Activated T-cell treated with anti-CD3 and anti-CD28 coated beads, Interleukin-2, amount 50 U/mL, for 48 hours (primary cell): ENCODE measurements around the gene TCERG1.
A peak's percentile ranks its signal among the peaks of the same experiment; 100 is the strongest.
"Not testable (repeated sequence)": the region's sequence is repeated elsewhere in the genome, so short reads cannot be mapped to it uniquely, and the experiment has no call there.

Experiments
- DNase-seq, 2 experiments: peaks; one replicate each; pipeline ENCODE4 v3.0.0-alpha.2; 2020

TCERG1 gene

GRCh38 chr5:146523698-146524097, 76.6 kb downstream of the TCERG1 start:
- no peak for DNase-seq

- no peak for DNase-seq
Measured at GRCh38 chr5:146527785-146528184, 80.7 kb downstream of the TCERG1 start.

GRCh38 chr5:146528236-146528635, 81.1 kb downstream of the TCERG1 start:
- DNase-seq: no peak

DNA sequence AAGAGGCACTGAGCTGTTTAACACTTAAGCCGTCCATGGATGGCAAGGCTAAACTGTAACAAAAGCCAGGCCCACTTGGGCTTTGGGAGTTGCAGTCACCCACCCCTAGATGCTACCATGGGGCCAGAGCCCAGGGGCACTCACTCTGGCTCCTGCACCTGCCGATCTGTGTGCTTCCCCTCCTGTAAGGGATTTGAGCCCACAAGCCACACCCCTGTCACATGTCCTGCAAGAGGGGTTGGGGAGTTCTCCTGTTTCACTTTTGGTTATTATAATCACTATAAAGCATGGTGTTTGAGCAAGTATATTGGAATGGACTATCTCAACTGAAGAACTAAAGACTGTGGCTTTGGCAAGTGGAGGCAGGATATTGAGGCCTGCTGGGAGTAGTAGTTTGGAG, 82.9 kb downstream of the TCERG1 start:
- DNase-seq: no peak

GRCh38 chr5:146533260-146533857, 86.2 kb downstream of the TCERG1 start:
- DNase-seq: peak; percentile 83 to 84

DNA sequence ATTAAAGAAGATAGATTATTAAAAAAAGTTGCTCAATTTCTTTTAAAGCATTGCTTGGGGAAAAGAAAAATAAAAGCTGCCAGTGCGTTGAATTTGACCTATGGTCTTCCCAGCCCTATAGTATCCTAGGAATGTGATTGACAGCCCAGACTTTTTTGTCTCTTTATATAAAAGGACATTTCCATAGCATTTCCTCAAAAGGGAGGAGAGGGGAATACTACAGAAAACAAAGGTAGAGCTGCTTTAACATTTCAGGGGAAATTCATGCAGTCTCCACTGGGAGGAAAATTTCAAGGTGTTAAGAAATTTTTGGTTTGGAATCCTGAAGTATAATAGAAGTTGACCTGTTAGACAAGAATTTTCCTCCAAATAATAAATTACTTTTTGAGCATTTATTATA, 86.7 kb downstream of the TCERG1 start:
- no peak for DNase-seq

DNA sequence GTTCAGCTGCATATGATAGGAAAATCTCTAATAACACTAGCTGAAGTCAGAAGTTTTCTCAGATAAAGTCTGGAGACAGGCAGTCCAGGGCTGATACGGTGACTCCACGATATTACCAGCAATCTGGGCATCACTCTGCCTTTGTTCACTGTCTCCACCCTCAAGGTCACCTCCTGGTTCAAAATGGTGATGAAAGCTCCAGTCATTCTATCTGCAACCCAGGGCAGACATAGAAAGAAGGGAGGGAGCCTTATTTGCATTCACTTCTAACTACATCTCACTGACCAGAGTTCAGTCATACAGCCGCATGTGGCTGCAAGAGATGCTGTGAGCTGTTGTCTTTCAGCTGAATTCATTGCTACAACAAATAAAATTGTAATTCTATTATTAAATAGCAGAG, 91.3 kb downstream of the TCERG1 start:
- DNase-seq: no peak

- no peak for DNase-seq
Measured at GRCh38 chr5:146539973-146540372, 92.8 kb downstream of the TCERG1 start.

- DNase-seq: no peak
Measured at GRCh38 chr5:146540414-146540813, 93.3 kb downstream of the TCERG1 start.

GRCh38 chr5:146541958-146542849, 95.1 kb downstream of the TCERG1 start:
- peak; percentile 82 to 83 for DNase-seq

GRCh38 chr5:146544232-146544631, 97.1 kb downstream of the TCERG1 start:
- no peak for DNase-seq

DNA sequence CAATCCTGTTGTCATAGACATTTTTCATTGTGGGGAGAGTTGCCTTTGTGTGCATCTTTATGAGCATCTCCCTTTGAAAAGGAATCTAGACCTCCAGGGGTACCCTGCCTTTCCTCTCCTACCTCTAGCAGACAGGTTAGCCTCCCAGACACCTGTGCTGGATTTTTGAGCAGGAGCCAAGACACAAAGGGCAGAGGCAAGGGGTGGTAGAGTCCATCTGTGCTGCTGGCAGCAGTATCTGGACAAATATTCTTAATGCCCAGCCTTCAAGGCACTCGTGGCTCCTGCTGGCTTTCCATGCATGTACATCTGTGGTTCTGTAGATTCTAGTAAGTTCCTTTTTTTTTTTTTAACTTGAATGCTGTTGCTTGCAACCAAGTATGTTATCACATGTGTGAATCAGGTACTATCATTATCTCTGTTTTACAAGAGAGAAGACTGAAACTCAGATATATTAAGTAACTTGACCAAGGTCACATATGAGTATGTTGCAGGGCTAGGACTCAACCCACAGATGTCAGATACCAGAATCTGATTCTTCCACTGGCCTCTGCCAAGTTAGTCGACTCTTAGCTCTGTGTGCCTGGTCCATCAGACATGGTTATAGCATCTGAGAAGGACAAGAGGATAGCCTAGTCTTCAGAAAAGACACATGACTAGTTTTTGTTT, 101.8 kb downstream of the TCERG1 start:
- DNase-seq: no peak

- DNase-seq: no peak
Measured at GRCh38 chr5:146549615-146550014, 102.5 kb downstream of the TCERG1 start.

DNA sequence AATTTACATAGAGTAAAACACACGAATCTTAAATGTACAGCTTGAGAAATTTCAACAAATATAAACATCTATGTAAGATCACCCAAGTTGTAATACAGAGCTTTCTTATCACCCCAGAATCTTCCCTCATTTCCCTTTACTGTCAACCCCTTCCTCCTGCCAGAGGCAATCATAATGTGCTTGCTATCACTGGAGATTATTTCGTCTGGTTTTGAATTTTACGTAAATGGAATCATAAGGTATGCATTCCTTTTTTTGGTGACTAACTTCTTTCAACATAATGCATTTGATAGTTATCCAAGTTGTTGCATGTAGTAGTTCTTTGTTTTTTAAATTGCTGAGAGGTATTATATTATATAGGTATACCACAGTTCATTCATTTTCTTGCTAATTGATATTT, 106.3 kb downstream of the TCERG1 start:
- no peak for DNase-seq

- not testable (repeated sequence) for DNase-seq
Measured at GRCh38 chr5:146556884-146557283, 109.8 kb downstream of the TCERG1 start.

- DNase-seq: no peak
Measured at GRCh38 chr5:146560205-146560812, 113.2 kb downstream of the TCERG1 start.
